ENCODE measurements around the gene HS3ST3B1.

DNA sequence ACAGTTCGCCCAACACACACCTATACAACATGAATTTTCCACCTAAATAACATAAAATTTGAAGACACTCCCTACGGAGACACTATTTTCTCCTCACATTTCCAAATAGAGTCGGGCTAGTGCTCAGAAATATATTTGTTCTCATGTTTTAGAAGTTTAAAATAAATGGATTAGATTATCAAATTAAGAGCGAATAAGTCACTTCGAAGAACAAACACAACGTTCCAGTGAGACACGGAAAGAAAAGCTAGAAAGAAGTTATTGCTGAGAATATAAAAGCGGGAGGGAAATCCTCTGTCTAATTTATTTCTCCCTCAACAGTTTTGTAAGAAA, 2.0 kb upstream of the HS3ST3B1 start:
- TF ChIP-seq, protein P1, sequence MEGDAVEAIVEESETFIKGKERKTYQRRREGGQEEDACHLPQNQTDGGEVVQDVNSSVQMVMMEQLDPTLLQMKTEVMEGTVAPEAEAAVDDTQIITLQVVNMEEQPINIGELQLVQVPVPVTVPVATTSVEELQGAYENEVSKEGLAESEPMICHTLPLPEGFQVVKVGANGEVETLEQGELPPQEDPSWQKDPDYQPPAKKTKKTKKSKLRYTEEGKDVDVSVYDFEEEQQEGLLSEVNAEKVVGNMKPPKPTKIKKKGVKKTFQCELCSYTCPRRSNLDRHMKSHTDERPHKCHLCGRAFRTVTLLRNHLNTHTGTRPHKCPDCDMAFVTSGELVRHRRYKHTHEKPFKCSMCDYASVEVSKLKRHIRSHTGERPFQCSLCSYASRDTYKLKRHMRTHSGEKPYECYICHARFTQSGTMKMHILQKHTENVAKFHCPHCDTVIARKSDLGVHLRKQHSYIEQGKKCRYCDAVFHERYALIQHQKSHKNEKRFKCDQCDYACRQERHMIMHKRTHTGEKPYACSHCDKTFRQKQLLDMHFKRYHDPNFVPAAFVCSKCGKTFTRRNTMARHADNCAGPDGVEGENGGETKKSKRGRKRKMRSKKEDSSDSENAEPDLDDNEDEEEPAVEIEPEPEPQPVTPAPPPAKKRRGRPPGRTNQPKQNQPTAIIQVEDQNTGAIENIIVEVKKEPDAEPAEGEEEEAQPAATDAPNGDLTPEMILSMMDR (IDR thresholded peaks at IDR 0.05) = no peak
- TF ChIP-seq POLR2AphosphoS5 (IDR thresholded peaks at IDR 0.05) (no peak), POLR2A (IDR thresholded peaks at IDR 0.05) (no peak)

All from breast epithelium (tissue), 3 donors.